H1 (cell line): ENCODE data around the gene MPP3.

Source experiments
- CEBPB ChIP-seq: IDR thresholded peaks from 2 replicates; pipeline ENCODE4 v1.6.1; 2012; ENCODE audit warnings: low read depth, low read length
- EP300 ChIP-seq, 2 experiments: IDR thresholded peaks; 1 replicate in 1 of 2; 2 replicates in 1 of 2; pipeline ENCODE4 v1.6.1; 2011 to 2012; ENCODE audit warnings: low read depth in 2 of 2, low read length in 2 of 2, mild to moderate bottlenecking in 2 of 2, borderline replicate concordance in 1 of 2, inconsistent platforms in 1 of 2, moderate library complexity in 1 of 2
- EZH2 ChIP-seq: fragments of 200-600 bp; sonication (generic); IDR thresholded peaks from 2 replicates; pipeline ENCODE4 v1.7.1; 2012; ENCODE audit warnings: low read depth, mild to moderate bottlenecking, moderate library complexity, low read length, inconsistent platforms; ENCODE audit not compliant: severe bottlenecking
- HDAC6 ChIP-seq: IDR thresholded peaks from one replicate; pipeline ENCODE4 v1.7.1; 2012; ENCODE audit warnings: low read depth, mild to moderate bottlenecking, inconsistent platforms, low read length, moderate library complexity
- POLR2A ChIP-seq, 2 experiments: IDR thresholded peaks; 1 replicate in 1 of 2; 2 replicates in 1 of 2; pipeline ENCODE4 v1.6.1; 2011; ENCODE audit warnings: low read depth in 2 of 2, low read length in 2 of 2, mild to moderate bottlenecking in 2 of 2; ENCODE audit errors: control extremely low read depth in 1 of 2
- POLR2AphosphoS5 ChIP-seq: IDR thresholded peaks from 2 replicates; pipeline ENCODE4 v1.6.1; 2011; ENCODE audit warnings: low read depth, low read length
- YY1 ChIP-seq: IDR thresholded peaks from 2 replicates; pipeline ENCODE4 v1.6.1; 2011; ENCODE audit warnings: low read depth, mild to moderate bottlenecking, low read length
- TF ChIP-seq, protein P1 (sequence below): IDR thresholded peaks from 2 replicates; pipeline ENCODE4 v1.6.1; 2012; ENCODE audit warnings: inconsistent platforms
- TF ChIP-seq, protein P2 (sequence below), 3 experiments: IDR thresholded peaks; 1 replicate in 2 of 3; 2 replicates in 1 of 3; pipeline versions ENCODE4 v1.5.1 to v1.6.1; 2011; ENCODE audit warnings: low read length in 3 of 3, mild to moderate bottlenecking in 3 of 3, inconsistent platforms in 2 of 3, low read depth in 1 of 3, moderate library complexity in 1 of 3; ENCODE audit not compliant: insufficient read depth in 1 of 3; ENCODE audit errors: control extremely low read depth in 1 of 3

GRCh38 chr17:43844241-43844640 lies 11.3 kb upstream of the MPP3 start:
- no peak for TF ChIP-seq CEBPB
- TF ChIP-seq POLR2AphosphoS5, result no peak
- TF ChIP-seq HDAC6, result no peak
- TF ChIP-seq POLR2A (IDR thresholded peaks at IDR 0.05; ENCODE audit: control extremely low read depth in 1 of 2, low read depth in 2 of 2, low read length in 2 of 2), result no peak
- TF ChIP-seq YY1, result no peak
- TF ChIP-seq EP300 (IDR thresholded peaks at IDR 0.05; ENCODE audit: borderline replicate concordance in 1 of 2, low read depth in 2 of 2, low read length in 2 of 2), result no peak
- TF ChIP-seq, protein P1, sequence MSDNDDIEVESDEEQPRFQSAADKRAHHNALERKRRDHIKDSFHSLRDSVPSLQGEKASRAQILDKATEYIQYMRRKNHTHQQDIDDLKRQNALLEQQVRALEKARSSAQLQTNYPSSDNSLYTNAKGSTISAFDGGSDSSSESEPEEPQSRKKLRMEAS, result no peak
- TF ChIP-seq EZH2, result no peak
- TF ChIP-seq, protein P2, sequence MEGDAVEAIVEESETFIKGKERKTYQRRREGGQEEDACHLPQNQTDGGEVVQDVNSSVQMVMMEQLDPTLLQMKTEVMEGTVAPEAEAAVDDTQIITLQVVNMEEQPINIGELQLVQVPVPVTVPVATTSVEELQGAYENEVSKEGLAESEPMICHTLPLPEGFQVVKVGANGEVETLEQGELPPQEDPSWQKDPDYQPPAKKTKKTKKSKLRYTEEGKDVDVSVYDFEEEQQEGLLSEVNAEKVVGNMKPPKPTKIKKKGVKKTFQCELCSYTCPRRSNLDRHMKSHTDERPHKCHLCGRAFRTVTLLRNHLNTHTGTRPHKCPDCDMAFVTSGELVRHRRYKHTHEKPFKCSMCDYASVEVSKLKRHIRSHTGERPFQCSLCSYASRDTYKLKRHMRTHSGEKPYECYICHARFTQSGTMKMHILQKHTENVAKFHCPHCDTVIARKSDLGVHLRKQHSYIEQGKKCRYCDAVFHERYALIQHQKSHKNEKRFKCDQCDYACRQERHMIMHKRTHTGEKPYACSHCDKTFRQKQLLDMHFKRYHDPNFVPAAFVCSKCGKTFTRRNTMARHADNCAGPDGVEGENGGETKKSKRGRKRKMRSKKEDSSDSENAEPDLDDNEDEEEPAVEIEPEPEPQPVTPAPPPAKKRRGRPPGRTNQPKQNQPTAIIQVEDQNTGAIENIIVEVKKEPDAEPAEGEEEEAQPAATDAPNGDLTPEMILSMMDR (IDR thresholded peaks at IDR 0.05; ENCODE audit: control extremely low read depth in 1 of 3, insufficient read depth in 1 of 3, low read depth in 1 of 3, low read length in 3 of 3), result no peak
